Endometrial microvascular endothelial cells (primary cell): ENCODE data around the gene ZNF134. TPM values are rescaled to one million over a fixed set of nuclear protein-coding genes. Genes with fewer than 3 reads are reported as not detected.

ENCODE experiments used
- total RNA-seq: library from RNA; depleted of rRNA; stranded (reverse); fragments of >200 nt; gene quantifications from one replicate; pipeline ENCODE4 v1.2.3, GENCODE V29; 2015; ENCODE audit errors: inconsistent ontology term

Gene ZNF134
- total RNA-seq, 1 donor from 2014 or later, result 5.9 TPM

Other genes with a start within 250 kb of the ZNF134 start
- gene ZNF548, start 224.4 kb upstream of the ZNF134 start, total RNA-seq, result 7.5 TPM
- gene ZNF17, start 203.1 kb upstream of the ZNF134 start, total RNA-seq, result 4.5 TPM
- gene ZNF749, start 178.9 kb upstream of the ZNF134 start, total RNA-seq, result 6.3 TPM
- gene VN1R1, start 157.1 kb upstream of the ZNF134 start, total RNA-seq, result not detected
- 4.7 TPM for gene ZNF772, start 136.7 kb upstream of the ZNF134 start, total RNA-seq
- 5.9 TPM for gene ZNF419, start 126.5 kb upstream of the ZNF134 start, total RNA-seq
- 2.0 TPM for gene ZNF773, start 114.3 kb upstream of the ZNF134 start, total RNA-seq
- 1.0 TPM for gene ZNF549, start 86.9 kb upstream of the ZNF134 start, total RNA-seq
- 3.1 TPM for gene ZNF550, start 54.4 kb upstream of the ZNF134 start, total RNA-seq
- 2.5 TPM for gene ZNF416, start 35.3 kb upstream of the ZNF134 start, total RNA-seq
- 0.28 TPM for gene ZIK1, start 30.1 kb upstream of the ZNF134 start, total RNA-seq
- gene ZNF530, start 14.4 kb upstream of the ZNF134 start, total RNA-seq, result 14.5 TPM
- 1.7 TPM for gene ZNF211, start 18.9 kb downstream of the ZNF134 start, total RNA-seq
- not detected for gene ZSCAN4, start 54.7 kb downstream of the ZNF134 start, total RNA-seq
- gene ZNF551, start 67.7 kb downstream of the ZNF134 start, total RNA-seq, result 5.1 TPM
- under 0.01 TPM for gene ZNF154, start 95.0 kb downstream of the ZNF134 start, total RNA-seq
- 4.1 TPM for gene ZNF671, start 113.4 kb downstream of the ZNF134 start, total RNA-seq
- gene ZNF776, start 132.6 kb downstream of the ZNF134 start, total RNA-seq, result 6.3 TPM
- 11.5 TPM for gene ZNF586, start 155.4 kb downstream of the ZNF134 start, total RNA-seq
- gene ZNF552, start 200.7 kb downstream of the ZNF134 start, total RNA-seq, result 3.4 TPM
- gene ZNF587B, start 216.1 kb downstream of the ZNF134 start, total RNA-seq, result 7.4 TPM
- 35.4 TPM for gene ZNF587, start 235.6 kb downstream of the ZNF134 start, total RNA-seq